GM12874 (cell line): ENCODE data around the gene TACC2.

Experiments
- TF ChIP-seq, protein P1 (sequence below): IDR thresholded peaks from 2 replicates; pipeline ENCODE4 v1.5.1; 2011; ENCODE audit warnings: low read depth, mild to moderate bottlenecking, control low read depth, low read length, moderate library complexity; ENCODE audit not compliant: insufficient read depth

The TACC2 gene

DNA sequence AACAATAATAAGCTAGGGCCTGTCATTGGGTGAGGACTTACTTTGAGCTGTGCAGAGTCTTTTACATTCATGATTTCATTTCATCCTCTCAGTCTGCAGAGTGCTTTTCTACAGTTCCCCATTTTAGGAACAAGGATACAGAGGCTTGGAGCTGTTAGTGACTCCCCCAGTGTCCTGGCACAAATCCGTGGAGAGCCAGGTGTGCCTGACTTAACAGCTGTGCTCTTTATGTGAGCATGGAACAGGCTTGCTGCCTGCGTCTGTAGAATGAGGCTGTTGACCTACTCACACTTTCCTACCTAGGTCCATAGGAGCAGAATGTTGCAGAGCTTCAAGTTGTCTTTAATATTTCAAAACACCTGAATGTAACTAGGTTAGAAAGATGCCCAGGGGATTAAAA, 231.8 kb downstream of the TACC2 start:
- TF ChIP-seq, protein P1, sequence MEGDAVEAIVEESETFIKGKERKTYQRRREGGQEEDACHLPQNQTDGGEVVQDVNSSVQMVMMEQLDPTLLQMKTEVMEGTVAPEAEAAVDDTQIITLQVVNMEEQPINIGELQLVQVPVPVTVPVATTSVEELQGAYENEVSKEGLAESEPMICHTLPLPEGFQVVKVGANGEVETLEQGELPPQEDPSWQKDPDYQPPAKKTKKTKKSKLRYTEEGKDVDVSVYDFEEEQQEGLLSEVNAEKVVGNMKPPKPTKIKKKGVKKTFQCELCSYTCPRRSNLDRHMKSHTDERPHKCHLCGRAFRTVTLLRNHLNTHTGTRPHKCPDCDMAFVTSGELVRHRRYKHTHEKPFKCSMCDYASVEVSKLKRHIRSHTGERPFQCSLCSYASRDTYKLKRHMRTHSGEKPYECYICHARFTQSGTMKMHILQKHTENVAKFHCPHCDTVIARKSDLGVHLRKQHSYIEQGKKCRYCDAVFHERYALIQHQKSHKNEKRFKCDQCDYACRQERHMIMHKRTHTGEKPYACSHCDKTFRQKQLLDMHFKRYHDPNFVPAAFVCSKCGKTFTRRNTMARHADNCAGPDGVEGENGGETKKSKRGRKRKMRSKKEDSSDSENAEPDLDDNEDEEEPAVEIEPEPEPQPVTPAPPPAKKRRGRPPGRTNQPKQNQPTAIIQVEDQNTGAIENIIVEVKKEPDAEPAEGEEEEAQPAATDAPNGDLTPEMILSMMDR, result no peak

DNA sequence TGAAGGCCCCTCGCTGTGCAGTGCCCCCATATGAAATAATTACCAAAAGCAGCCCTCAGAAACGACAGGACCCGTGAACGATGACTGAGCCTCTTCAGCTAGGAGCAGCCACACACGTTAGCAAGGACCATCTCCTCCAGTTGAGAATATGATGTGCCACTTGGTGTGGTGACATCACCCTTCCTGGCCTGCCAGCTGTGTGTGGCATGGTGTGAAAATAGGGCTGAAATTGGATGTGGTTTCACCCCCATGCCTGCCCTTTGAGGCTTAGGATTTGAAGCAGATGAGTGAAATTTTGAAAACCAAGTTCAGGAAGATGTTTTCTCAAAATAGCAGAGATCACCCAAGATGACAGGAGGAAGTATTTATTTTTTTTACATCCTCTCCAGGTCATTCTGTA, 233.0 kb downstream of the TACC2 start:
- TF ChIP-seq, protein P1, result no peak

DNA sequence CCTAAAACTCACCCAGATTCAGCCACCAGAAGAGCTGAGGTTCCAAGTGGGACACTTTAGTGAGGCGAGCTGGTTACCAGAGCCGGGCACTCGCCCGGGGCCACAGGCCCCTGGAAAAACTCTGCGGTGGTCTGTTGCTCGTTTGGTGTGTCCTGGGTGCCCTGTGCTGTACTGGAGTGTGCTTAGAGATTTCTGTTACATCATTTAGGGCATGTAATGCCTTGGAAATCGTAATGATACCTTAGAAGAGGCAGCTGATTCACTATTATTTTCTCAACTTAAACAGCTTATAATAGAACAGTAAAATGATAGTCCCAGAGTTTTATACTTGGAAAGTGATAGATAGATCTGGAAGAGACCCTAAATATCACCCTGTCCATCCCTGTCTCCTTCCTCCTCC, 233.7 kb downstream of the TACC2 start:
- TF ChIP-seq, protein P1, result no peak

DNA sequence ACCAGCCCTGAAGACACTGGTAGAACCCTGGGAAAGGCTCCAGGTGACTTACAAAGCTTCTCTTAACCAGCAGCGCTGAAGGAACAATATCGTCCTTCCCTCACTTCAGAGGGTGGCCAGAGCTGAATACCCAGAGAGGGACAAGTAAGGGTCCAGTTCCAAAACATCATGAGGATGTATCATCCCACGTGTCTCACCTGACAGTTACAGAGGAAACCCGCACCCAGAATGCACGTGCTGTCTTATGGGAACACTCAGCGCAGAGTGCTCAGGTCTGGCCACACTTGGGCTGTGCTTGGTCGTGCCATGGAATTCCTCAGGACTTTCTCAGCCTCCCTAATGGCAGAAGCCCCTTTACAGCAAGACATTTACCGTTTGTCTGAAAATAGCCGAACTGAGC, 235.2 kb downstream of the TACC2 start:
- TF ChIP-seq, protein P1, result no peak

- TF ChIP-seq, protein P1, result no peak
These were observed 236.4 kb downstream of the TACC2 start for GRCh38 chr10:122225330-122225729.

- TF ChIP-seq, protein P1, result no peak
These were observed 238.8 kb downstream of the TACC2 start for GRCh38 chr10:122227754-122228153.

DNA sequence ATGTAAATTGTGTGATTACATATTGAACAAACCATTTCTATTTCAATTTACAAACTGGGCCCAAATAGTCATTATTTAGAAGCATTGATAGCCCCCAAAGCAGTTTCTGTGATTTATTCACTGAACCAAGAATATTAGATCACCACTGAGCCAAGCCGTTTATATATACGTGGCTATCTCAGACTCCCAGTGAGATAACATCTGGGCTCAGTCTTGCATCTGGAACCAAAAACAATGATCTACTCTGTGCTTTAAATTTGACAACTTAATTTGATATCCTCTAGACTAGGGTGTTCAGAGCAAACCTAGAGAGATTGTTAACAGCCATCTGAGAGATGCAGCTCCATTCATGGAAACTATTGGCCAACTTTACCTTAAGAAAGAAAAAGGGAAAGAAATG, 240.7 kb downstream of the TACC2 start:
- TF ChIP-seq, protein P1, result no peak

DNA sequence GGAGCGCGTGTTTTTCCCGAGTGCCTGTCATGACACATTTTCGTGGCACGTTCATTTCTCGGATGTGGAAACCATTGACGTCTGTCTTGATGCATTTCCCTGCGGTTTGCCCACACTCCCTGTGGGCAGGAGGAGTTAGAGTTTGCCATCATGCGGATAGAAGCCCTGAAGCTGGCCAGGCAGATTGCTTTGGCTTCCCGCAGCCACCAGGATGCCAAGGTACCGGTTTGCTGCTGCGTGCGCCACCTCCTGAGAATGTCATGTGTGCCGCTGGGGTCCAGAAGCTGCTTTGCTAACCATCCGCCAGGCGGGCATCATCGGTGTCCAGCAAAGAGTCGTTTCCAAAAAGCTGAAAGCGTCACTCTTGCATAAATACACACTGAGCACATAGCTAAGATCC, 241.3 kb downstream of the TACC2 start:
- TF ChIP-seq, protein P1, result no peak
